ENCODE data around the gene SDF2L1.
A peak's percentile ranks its signal among the peaks of the same experiment; 100 is the strongest.
"Not testable (repeated sequence)": the region's sequence is repeated elsewhere in the genome, so short reads cannot be mapped to it uniquely, and the experiment has no call there.

The SDF2L1 gene

DNA sequence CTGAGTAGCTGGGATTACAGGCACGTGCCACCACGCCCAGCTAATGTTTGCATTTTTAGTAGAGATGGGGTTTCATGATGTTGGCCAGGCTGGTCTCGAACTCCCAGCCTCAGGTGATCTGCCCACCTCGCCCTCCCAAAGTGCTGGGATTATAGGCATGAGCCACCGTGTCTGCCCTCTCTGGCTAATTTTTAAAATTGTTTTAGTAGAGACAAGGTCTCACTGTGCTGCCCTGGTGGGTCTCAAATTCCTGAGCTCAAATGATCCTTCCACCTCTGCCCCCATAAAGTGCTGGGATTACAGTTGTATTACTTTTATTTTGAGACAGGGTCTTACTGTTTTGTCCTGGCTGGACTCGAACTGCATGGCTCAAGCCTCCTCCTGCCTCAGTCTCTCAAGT lies 3.4 kb downstream of the SDF2L1 start:
- not testable (repeated sequence) for H3K18ac ChIP-seq (ENCODE audit: low read length); H2BK5ac ChIP-seq (ENCODE audit: low read length); H3K23ac ChIP-seq (ENCODE audit: low read length); H2AK5ac ChIP-seq (ENCODE audit: low read length); H3K56ac ChIP-seq (ENCODE audit: low read length); H3K4me3 ChIP-seq (ENCODE audit: low read length); H2BK15ac ChIP-seq (replicated peaks; ENCODE audit: low read depth); H3K79me2 ChIP-seq (ENCODE audit: control insufficient read depth, insufficient read depth, low read length); H3K27me3 ChIP-seq (ENCODE audit: insufficient read depth, low read length, poor library complexity); H4K8ac ChIP-seq (ENCODE audit: low read depth, low read length); H3K4me2 ChIP-seq (ENCODE audit: low read length); H3K27ac ChIP-seq (ENCODE audit: low read depth, low read length); H3K4ac ChIP-seq (ENCODE audit: low read depth, low read length); H3K9ac ChIP-seq (ENCODE audit: low read length); H2BK120ac ChIP-seq (ENCODE audit: low read depth, low read length); H4K5ac ChIP-seq (ENCODE audit: low read length); H3K36me3 ChIP-seq (ENCODE audit: control insufficient read depth, insufficient read depth, low read length); H3K4me1 ChIP-seq (ENCODE audit: control insufficient read depth, low read depth, low read length); H3K79me1 ChIP-seq (ENCODE audit: low read length); DNase-seq
- no CpG with 5 or more reads among the region's 6 CpGs for WGBS (ENCODE audit: extremely low coverage, insufficient coverage, low lambda C conversion rate)

DNA sequence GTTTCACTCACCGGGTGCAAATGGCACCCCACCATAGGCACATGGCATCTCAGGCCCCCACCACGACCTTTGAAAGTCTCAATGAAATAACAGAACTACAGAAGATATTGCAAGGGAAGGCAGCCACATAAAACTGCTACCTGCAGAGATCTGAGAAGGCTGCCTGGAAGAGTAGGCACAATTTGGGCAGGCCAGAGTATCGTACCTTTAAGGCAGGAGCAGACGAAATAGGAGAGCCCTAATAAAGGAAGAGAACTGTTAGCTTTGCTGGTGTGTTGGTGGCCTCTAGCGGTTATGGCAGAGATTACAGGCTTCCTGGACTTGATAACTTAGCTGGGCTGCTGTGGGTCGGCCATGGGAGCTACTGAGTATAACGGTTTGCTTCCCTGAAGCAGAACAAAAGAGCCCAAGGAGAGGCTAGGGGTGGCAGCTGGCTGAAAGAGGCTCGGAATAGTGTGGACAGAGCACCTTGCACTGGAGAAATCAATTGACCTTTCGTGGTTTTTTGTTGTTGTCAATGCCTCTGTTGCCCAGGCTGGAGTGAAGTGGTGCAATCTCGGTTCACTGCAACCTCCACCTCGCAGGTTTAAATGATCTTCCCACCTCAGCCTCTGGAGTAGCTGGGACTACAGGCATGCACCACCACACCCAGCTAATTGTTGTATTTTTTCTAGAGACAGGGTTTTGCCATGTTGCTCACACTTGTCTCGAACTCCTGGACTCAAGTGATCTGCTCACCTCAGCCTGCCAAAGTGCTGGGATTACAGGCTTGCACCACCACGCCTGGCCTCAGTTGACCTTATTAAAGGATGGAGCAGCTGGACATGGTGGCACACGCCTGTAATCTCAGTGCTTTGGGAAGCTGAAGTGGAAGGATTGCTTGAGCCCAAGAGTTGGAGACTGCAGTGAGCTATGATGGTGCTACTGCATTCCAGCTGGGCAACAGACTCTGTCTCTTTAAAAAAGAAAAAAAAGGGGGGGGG lies 4.8 kb downstream of the SDF2L1 start:
- H3K4me2 ChIP-seq (ENCODE audit: low read length), result no peak overlapping the region
- no peak overlapping the region for H2BK15ac ChIP-seq (replicated peaks; ENCODE audit: low read depth)
- peak; percentile 88 for DNase-seq
- no peak overlapping the region for H4K5ac ChIP-seq (ENCODE audit: low read length)
- H3K23ac ChIP-seq (ENCODE audit: low read length), result no peak overlapping the region
- H2BK120ac ChIP-seq (ENCODE audit: low read depth, low read length), result no peak overlapping the region
- H3K9ac ChIP-seq (ENCODE audit: low read length), result no peak overlapping the region
- H2BK5ac ChIP-seq (ENCODE audit: low read length), result no peak overlapping the region
- H2AK5ac ChIP-seq (ENCODE audit: low read length), result no peak overlapping the region
- H3K18ac ChIP-seq (ENCODE audit: low read length), result no peak overlapping the region
- H3K27me3 ChIP-seq (ENCODE audit: insufficient read depth, low read length, poor library complexity), result no peaks in the 10 kb centered on the region
- no peak overlapping the region for H3K4me3 ChIP-seq (ENCODE audit: low read length)
- H3K4me1 ChIP-seq (ENCODE audit: control insufficient read depth, low read depth, low read length), result peaks cover 7% of the 10 kb centered on the region
- H3K4ac ChIP-seq (ENCODE audit: low read depth, low read length), result no peak overlapping the region
- no peak overlapping the region for H3K27ac ChIP-seq (ENCODE audit: low read depth, low read length)
- WGBS (ENCODE audit: extremely low coverage, insufficient coverage, low lambda C conversion rate), result no CpG with 5 or more reads among the region's 14 CpGs
- H3K79me2 ChIP-seq (ENCODE audit: control insufficient read depth, insufficient read depth, low read length), result no peaks in the 10 kb centered on the region
- H3K56ac ChIP-seq (ENCODE audit: low read length), result no peak overlapping the region
- peaks cover 2% of the 10 kb centered on the region for H3K36me3 ChIP-seq (ENCODE audit: control insufficient read depth, insufficient read depth, low read length)
- H4K8ac ChIP-seq (ENCODE audit: low read depth, low read length), result no peak overlapping the region
- H3K79me1 ChIP-seq (ENCODE audit: low read length), result peaks cover 6% of the 10 kb centered on the region

GRCh38 chr22:21650280-21650679 lies 8.2 kb downstream of the SDF2L1 start:
- H3K4me2 ChIP-seq (ENCODE audit: low read length), result no peak overlapping the region
- H3K79me2 ChIP-seq (ENCODE audit: control insufficient read depth, insufficient read depth, low read length), result no peaks in the 10 kb centered on the region
- H2AK5ac ChIP-seq (ENCODE audit: low read length), result no peak overlapping the region
- WGBS (ENCODE audit: extremely low coverage, insufficient coverage, low lambda C conversion rate), result no CpG with 5 or more reads among the region's 7 CpGs
- no peak overlapping the region for H2BK5ac ChIP-seq (ENCODE audit: low read length)
- H2BK15ac ChIP-seq (replicated peaks; ENCODE audit: low read depth), result no peak overlapping the region
- peaks cover 6% of the 10 kb centered on the region for H3K4me1 ChIP-seq (ENCODE audit: control insufficient read depth, low read depth, low read length)
- no peak for DNase-seq
- H4K8ac ChIP-seq (ENCODE audit: low read depth, low read length), result no peak overlapping the region
- H3K27me3 ChIP-seq (ENCODE audit: insufficient read depth, low read length, poor library complexity), result no peaks in the 10 kb centered on the region
- H3K9ac ChIP-seq (ENCODE audit: low read length), result no peak overlapping the region
- no peak overlapping the region for H3K4ac ChIP-seq (ENCODE audit: low read depth, low read length)
- H3K79me1 ChIP-seq (ENCODE audit: low read length), result peaks cover 4% of the 10 kb centered on the region
- H2BK120ac ChIP-seq (ENCODE audit: low read depth, low read length), result no peak overlapping the region
- no peak overlapping the region for H3K23ac ChIP-seq (ENCODE audit: low read length)
- peaks cover 4% of the 10 kb centered on the region for H3K36me3 ChIP-seq (ENCODE audit: control insufficient read depth, insufficient read depth, low read length)
- H3K27ac ChIP-seq (ENCODE audit: low read depth, low read length), result no peak overlapping the region
- no peak overlapping the region for H4K5ac ChIP-seq (ENCODE audit: low read length)
- H3K4me3 ChIP-seq (ENCODE audit: low read length), result no peak overlapping the region
- H3K56ac ChIP-seq (ENCODE audit: low read length), result no peak overlapping the region
- H3K18ac ChIP-seq (ENCODE audit: low read length), result no peak overlapping the region

DNA sequence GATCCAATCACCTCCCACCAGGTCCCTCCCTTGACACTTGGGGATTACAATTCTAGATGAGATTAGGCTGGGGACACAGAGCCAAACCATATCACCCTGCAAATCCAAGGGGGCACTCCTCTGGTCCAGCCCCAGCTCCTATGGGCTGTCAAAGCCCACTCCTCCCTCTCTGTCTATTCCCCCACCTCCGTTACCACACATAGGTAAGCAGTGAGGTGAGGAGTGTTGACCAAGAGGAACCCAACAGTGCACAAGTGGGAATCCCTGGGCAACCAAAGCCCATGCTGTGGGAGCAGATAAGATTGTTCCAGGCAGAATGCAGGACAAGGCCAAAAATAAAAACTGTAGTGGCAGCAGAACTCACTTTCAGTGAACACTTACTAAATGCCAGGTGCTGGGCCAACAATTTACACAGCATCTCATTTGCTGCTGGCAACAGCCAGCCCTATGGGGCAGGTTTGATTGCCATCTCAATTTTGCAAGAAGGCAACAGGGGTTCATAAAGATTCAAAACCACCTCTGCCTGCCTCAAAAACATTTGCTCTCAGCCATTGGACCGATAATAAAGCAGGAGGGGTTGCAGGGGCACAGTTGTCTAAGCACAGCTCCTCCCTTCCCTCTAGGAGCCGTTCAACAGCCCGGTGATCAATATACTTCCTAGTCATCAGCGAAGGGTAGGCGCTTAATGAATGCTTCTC lies 8.9 kb downstream of the SDF2L1 start:
- WGBS (ENCODE audit: extremely low coverage, insufficient coverage, low lambda C conversion rate), result no CpG with 5 or more reads among the region's 6 CpGs
- DNase-seq, result peak; percentile 40

DNA sequence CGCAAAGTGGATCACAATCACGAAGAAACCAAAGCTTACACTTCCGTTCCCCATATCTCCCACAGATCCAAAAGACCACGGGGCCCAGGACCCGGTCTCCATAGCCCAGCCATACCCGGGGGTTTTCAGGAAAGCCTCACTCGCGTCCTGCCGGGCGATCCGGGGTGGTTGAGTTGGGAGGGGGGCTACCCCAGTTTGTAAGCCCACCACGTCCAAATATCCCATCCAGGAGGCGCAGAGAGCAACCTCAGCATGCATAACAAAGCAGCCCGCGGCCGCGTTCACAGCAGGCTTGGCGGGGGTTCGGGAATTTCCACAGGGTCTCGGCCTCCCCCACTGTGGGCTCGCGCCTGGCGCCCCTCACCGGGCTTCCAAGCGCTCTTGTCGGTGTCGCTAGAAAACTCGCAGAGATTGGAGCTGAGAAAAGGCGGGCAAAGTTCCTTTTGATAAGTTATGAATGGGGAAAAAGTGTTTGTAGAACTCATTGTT lies 9.5 kb downstream of the SDF2L1 start:
- peak overlapping the region; percentile 83 for H3K27ac ChIP-seq (ENCODE audit: low read depth, low read length)
- no CpG with 5 or more reads among the region's 29 CpGs for WGBS (ENCODE audit: extremely low coverage, insufficient coverage, low lambda C conversion rate)

More for the DNA sequence above, 8.9 kb downstream of the SDF2L1 start:
- Histone ChIP-seq H3K27me3 (ENCODE audit: insufficient read depth, low read length, poor library complexity) (no peaks in the 10 kb centered on the region), H3K23ac (ENCODE audit: low read length) (no peak overlapping the region), H3K27ac (ENCODE audit: low read depth, low read length) (peak overlapping the region; percentile 83), H3K4me2 (ENCODE audit: low read length) (peak overlapping the region; percentile 83), H3K56ac (ENCODE audit: low read length) (peak overlapping the region; percentile 91), H3K9ac (ENCODE audit: low read length) (peak overlapping the region; percentile 84), H4K8ac (ENCODE audit: low read depth, low read length) (no peak overlapping the region), H2AK5ac (ENCODE audit: low read length) (peak overlapping the region; percentile 58), H3K36me3 (ENCODE audit: control insufficient read depth, insufficient read depth, low read length) (peaks cover 2% of the 10 kb centered on the region), H4K5ac (ENCODE audit: low read length) (no peak overlapping the region), H2BK15ac (replicated peaks; ENCODE audit: low read depth) (no peak overlapping the region), H3K4me3 (ENCODE audit: low read length) (peak overlapping the region; percentile 50), H3K18ac (ENCODE audit: low read length) (peak overlapping the region; percentile 81), H3K79me1 (ENCODE audit: low read length) (peaks cover 4% of the 10 kb centered on the region), H3K4ac (ENCODE audit: low read depth, low read length) (peak overlapping the region; percentile 88), H3K4me1 (ENCODE audit: control insufficient read depth, low read depth, low read length) (peaks cover 6% of the 10 kb centered on the region), H3K79me2 (ENCODE audit: control insufficient read depth, insufficient read depth, low read length) (no peaks in the 10 kb centered on the region), H2BK5ac (ENCODE audit: low read length) (peak overlapping the region; percentile 50), H2BK120ac (ENCODE audit: low read depth, low read length) (no peak overlapping the region)

More for the DNA sequence above, 9.5 kb downstream of the SDF2L1 start:
- Histone ChIP-seq H3K79me1 (ENCODE audit: low read length) (peaks cover 4% of the 10 kb centered on the region), H3K4me2 (ENCODE audit: low read length) (peak overlapping the region; percentile 83), H2BK15ac (replicated peaks; ENCODE audit: low read depth) (no peak overlapping the region), H3K79me2 (ENCODE audit: control insufficient read depth, insufficient read depth, low read length) (no peaks in the 10 kb centered on the region), H4K5ac (ENCODE audit: low read length) (no peak overlapping the region), H4K8ac (ENCODE audit: low read depth, low read length) (no peak overlapping the region), H3K4me1 (ENCODE audit: control insufficient read depth, low read depth, low read length) (peaks cover 6% of the 10 kb centered on the region), H3K27me3 (ENCODE audit: insufficient read depth, low read length, poor library complexity) (no peaks in the 10 kb centered on the region), H3K23ac (ENCODE audit: low read length) (peak overlapping the region; percentile 50), H3K4ac (ENCODE audit: low read depth, low read length) (peak overlapping the region; percentile 88), H2AK5ac (ENCODE audit: low read length) (no peak overlapping the region), H3K56ac (ENCODE audit: low read length) (peak overlapping the region; percentile 91), H3K4me3 (ENCODE audit: low read length) (peak overlapping the region; percentile 50), H3K9ac (ENCODE audit: low read length) (peak overlapping the region; percentile 84), H2BK120ac (ENCODE audit: low read depth, low read length) (no peak overlapping the region), H3K36me3 (ENCODE audit: control insufficient read depth, insufficient read depth, low read length) (peaks cover 2% of the 10 kb centered on the region), H3K18ac (ENCODE audit: low read length) (peak overlapping the region; percentile 81), H2BK5ac (ENCODE audit: low read length) (peak overlapping the region; percentile 20)
- no peak for DNase-seq

Data from mesendoderm (in vitro differentiated cells).